Muscle of leg (tissue), 11 donors: ENCODE measurements around the gene TNS1. TPM values are rescaled to one million over a fixed set of nuclear protein-coding genes. Genes with fewer than 3 reads are reported as not detected.

ENCODE experiments used
- DNase-seq: peaks from one replicate; pipeline ENCODE4 v3.0.0; 2013
- H3K27ac ChIP-seq: one replicate; pipeline ENCODE4 v1.5.1; 2013; ENCODE audit warnings: mild to moderate bottlenecking, low read length, control low read depth
- H3K27me3 ChIP-seq: one replicate; pipeline ENCODE4 v1.6.1; 2013; ENCODE audit warnings: low read length; ENCODE audit not compliant: control insufficient read depth, insufficient read depth
- H3K36me3 ChIP-seq: one replicate; pipeline ENCODE4 v1.6.1; 2013; ENCODE audit warnings: low read length; ENCODE audit not compliant: control insufficient read depth, insufficient read depth
- H3K4me1 ChIP-seq: one replicate; pipeline ENCODE4 v1.6.1; 2013; ENCODE audit warnings: low read length; ENCODE audit not compliant: control insufficient read depth, insufficient read depth
- H3K4me3 ChIP-seq: one replicate; pipeline ENCODE4 v1.5.1; 2013; ENCODE audit warnings: low read length, control low read depth
- H3K9me3 ChIP-seq: replicated peaks from 2 replicates; pipeline ENCODE4 v1.6.1; 2013; ENCODE audit warnings: low read depth, low read length; ENCODE audit not compliant: control insufficient read depth
- WGBS: methylation state at CpG from one replicate; pipeline ENCODE4 v1.1.5; 2013; ENCODE audit warnings: missing lambda C conversion rate; ENCODE audit not compliant: insufficient coverage; 5-methylcytosine and 5-hydroxymethylcytosine counted together
- polyA plus RNA-seq, 8 donors: library from polyadenylated mRNA; unstranded; fragments of 120-200 nt; gene quantifications; one replicate each; pipeline versions ENCODE4 v1.2.1 to v1.2.3, GENCODE V29; 2013; ENCODE audit warnings: inconsistent platforms in 1 of 8, low replicate concordance in 1 of 8; ENCODE audit not compliant: insufficient read length in 8 of 8, insufficient read depth in 1 of 8
- total RNA-seq: library from RNA; stranded (reverse); fragments of 120-200 nt; gene quantifications from one replicate; pipeline ENCODE4 v1.2.4, GENCODE V29; 2013

Gene TNS1
- total and polyA plus RNA-seq, 9 donors = 68.1 to 129 (median 114) TPM

DNA sequence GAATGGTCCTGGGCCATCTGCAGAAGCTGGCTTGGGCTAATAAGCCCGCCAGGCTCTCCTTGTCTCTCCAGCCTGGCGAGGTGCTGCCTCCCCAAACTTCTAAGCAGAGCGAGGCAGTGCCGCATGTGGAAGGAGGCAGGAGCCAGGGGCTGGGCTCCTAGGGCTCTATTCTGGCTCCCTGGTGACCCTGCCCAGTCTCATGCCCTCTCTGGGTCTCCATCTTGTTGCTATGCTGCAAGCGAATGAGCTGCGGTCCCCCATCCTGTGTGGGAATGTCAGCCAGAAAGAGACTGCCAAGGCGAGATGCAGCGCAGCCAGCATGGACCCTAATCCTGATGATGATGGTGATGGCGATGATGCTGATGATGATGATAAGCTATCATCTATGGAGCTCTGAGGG lies 48.7 kb downstream of the TNS1 start:
- DNase-seq = no peak
- WGBS = 88% methylated on average over 6 of the region's 9 CpGs
- no peaks in the 10 kb centered on the region for H3K27me3 ChIP-seq
- H3K4me3 ChIP-seq = no peak overlapping the region
- H3K36me3 ChIP-seq = no peaks in the 10 kb centered on the region
- H3K9me3 ChIP-seq = no peaks in the 10 kb centered on the region
- H3K27ac ChIP-seq = peak overlapping the region; percentile 59
- H3K4me1 ChIP-seq = peaks cover 79% of the 10 kb centered on the region

DNA sequence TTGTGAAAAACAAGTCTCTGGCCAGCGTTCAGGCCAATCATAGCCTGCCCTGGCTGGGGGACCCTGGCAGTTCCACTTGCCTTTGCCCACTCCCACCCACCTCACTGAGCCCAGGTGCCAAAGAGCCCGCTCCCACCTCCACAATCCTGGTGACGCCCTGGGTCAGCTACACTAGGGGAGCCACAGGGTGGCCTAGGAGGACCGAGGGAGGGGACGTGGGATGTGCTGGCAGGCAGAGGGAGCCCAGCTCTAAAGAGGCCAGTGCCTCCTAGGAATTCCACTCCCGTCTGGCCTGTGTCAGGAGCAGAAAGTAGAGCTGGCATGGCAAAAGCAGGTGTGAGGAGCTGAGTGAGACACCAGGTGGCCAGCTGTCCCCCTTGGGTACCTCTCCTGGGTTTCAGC lies 49.3 kb downstream of the TNS1 start:
- no peaks in the 10 kb centered on the region for H3K9me3 ChIP-seq
- H3K27ac ChIP-seq = peak overlapping the region; percentile 59
- 45% methylated on average over 3 of the region's 6 CpGs for WGBS
- H3K4me3 ChIP-seq = no peak overlapping the region
- H3K27me3 ChIP-seq = no peaks in the 10 kb centered on the region
- H3K36me3 ChIP-seq = no peaks in the 10 kb centered on the region
- peak; percentile 50 for DNase-seq
- peaks cover 81% of the 10 kb centered on the region for H3K4me1 ChIP-seq

- H3K27me3 ChIP-seq = no peaks in the 10 kb centered on the region
- no peaks in the 10 kb centered on the region for H3K9me3 ChIP-seq
- no peak overlapping the region for H3K27ac ChIP-seq
- no peaks in the 10 kb centered on the region for H3K36me3 ChIP-seq
- WGBS = 70% methylated on average over 3 of the region's 7 CpGs
- H3K4me1 ChIP-seq = peaks cover 82% of the 10 kb centered on the region
- H3K4me3 ChIP-seq = no peak overlapping the region
- no peak for DNase-seq
These were observed 49.7 kb downstream of the TNS1 start for GRCh38 chr2:217953011-217953481.

DNA sequence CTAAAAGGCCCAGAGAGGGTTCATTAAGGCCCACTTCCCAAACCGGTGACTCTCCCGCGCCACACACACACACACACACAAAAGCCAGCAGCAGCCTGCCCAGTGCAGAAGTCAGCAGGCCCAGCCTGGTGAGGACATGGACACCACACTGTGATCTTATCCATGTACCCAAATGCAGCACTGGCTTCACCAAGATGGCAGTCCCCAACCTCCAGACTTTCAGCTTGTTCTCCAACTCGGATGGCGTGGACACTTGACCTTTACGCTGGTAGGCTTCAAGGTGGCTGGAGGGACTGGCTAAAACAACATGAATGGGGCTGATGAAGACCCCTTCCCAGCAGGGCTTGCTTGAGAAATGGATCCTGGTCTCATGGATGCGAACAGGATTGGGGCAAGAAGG lies 50.4 kb downstream of the TNS1 start:
- no peaks in the 10 kb centered on the region for H3K9me3 ChIP-seq
- no peaks in the 10 kb centered on the region for H3K27me3 ChIP-seq
- no peak overlapping the region for H3K4me3 ChIP-seq
- no peaks in the 10 kb centered on the region for H3K36me3 ChIP-seq
- peaks cover 89% of the 10 kb centered on the region for H3K4me1 ChIP-seq
- DNase-seq = no peak
- WGBS = 95% methylated on average over 6 of the region's 7 CpGs
- no peak overlapping the region for H3K27ac ChIP-seq

DNA sequence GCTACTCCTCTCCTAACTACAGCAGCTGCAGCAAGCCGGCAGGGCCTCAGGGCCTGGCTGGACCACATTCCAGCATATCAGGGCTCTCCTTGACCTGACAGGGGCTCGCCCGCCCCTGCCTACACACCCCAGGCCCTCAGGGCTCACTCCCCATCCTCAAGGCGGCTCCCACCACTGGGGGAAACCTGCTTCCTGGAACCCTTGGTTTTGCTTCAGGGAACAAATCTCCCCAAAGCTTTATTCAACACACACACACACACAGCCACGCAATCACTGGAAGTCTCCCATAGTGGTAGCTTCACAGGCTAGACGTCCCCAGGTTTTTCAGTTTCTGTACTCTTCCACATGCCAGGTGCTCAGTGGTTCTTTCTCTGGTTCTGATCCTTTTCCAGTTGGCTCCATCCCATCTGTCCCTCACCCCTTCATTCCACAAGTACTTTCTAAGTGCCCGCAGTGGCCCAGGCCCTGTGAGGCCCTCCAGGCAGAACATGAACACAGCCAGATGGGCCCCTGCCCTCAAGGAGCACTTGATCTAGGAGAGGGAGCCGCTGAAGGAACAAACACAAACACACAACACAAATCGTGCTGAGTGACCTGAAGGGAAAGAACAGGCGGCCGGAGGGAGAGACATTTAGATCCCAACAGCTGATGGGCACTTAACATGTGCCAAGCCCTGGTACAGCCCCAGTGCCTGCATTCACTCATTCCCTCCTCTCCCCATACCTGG lies 51.1 kb downstream of the TNS1 start:
- H3K27me3 ChIP-seq = no peaks in the 10 kb centered on the region
- no peaks in the 10 kb centered on the region for H3K36me3 ChIP-seq
- no peak for DNase-seq
- no peak overlapping the region for H3K4me3 ChIP-seq
- H3K27ac ChIP-seq = peak overlapping the region; percentile 29
- H3K4me1 ChIP-seq = peaks cover 87% of the 10 kb centered on the region
- H3K9me3 ChIP-seq = no peaks in the 10 kb centered on the region
- 79% methylated on average over 8 of the region's 11 CpGs for WGBS

DNA sequence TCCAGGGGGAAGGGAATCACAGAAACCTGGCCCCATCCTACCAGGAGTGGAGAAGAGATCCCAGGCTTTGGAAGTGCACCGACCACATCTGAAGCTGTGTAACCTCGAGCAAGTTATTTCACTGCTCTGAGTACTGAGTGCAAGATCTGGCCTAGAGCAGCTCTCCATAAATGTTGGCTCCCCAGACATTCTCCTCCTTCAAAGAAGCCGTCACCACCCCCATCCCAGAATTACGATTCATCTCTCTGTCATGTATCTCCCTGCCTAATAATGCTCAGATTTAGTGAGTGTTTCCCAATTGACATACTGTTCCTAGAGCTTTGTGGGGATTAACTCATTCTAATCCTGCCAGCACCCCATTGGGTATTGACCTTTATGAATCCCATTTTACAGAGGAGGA lies 51.7 kb downstream of the TNS1 start:
- DNase-seq = no peak
- no peaks in the 10 kb centered on the region for H3K36me3 ChIP-seq
- no peak overlapping the region for H3K27ac ChIP-seq
- peaks cover 83% of the 10 kb centered on the region for H3K4me1 ChIP-seq
- no CpG with 5 or more reads among the region's 4 CpGs for WGBS
- no peaks in the 10 kb centered on the region for H3K9me3 ChIP-seq
- no peak overlapping the region for H3K4me3 ChIP-seq
- no peaks in the 10 kb centered on the region for H3K27me3 ChIP-seq

GRCh38 chr2:217950401-217950871 lies 52.4 kb downstream of the TNS1 start:
- DNase-seq = no peak
- no peaks in the 10 kb centered on the region for H3K27me3 ChIP-seq
- no peaks in the 10 kb centered on the region for H3K36me3 ChIP-seq
- 56% methylated on average over 7 of the region's 10 CpGs for WGBS
- H3K27ac ChIP-seq = no peak overlapping the region
- no peaks in the 10 kb centered on the region for H3K9me3 ChIP-seq
- H3K4me1 ChIP-seq = peaks cover 82% of the 10 kb centered on the region
- no peak overlapping the region for H3K4me3 ChIP-seq

DNA sequence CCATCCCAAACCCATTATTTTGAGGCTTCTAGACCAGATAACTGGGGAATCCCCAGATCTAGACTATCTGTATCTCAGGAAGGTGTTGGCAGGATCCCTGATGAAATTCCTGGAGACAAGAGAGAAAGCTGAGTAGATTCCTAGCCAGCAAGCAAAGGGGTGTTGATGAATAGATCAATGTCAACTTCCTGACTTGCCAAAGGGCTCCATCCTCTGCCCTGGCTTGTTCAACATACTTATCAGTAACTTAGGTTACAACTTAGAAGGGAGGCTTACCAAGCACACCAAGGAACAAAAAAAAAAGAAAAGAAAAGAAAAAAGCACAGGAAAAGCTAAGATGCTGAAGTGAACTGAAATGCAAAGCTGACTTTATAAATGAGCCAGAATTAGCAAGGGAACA lies 53.3 kb downstream of the TNS1 start:
- no peak overlapping the region for H3K27ac ChIP-seq
- H3K9me3 ChIP-seq = no peaks in the 10 kb centered on the region
- H3K27me3 ChIP-seq = no peaks in the 10 kb centered on the region
- H3K4me1 ChIP-seq = peaks cover 75% of the 10 kb centered on the region
- H3K4me3 ChIP-seq = no peak overlapping the region
- no peaks in the 10 kb centered on the region for H3K36me3 ChIP-seq
- DNase-seq = no peak

- peaks cover 75% of the 10 kb centered on the region for H3K4me1 ChIP-seq
- 72% methylated on average over 3 of the region's 6 CpGs for WGBS
- no peak for DNase-seq
- H3K36me3 ChIP-seq = no peaks in the 10 kb centered on the region
- H3K4me3 ChIP-seq = no peak overlapping the region
- no peaks in the 10 kb centered on the region for H3K9me3 ChIP-seq
- H3K27me3 ChIP-seq = no peaks in the 10 kb centered on the region
- no peak overlapping the region for H3K27ac ChIP-seq
These were observed 53.9 kb downstream of the TNS1 start for GRCh38 chr2:217948897-217949296.

- 81% methylated on average over 4 of the region's 4 CpGs for WGBS
- Histone ChIP-seq H3K27me3 (no peaks in the 10 kb centered on the region), H3K4me3 (no peak overlapping the region), H3K27ac (no peak overlapping the region), H3K36me3 (no peaks in the 10 kb centered on the region), H3K4me1 (peaks cover 75% of the 10 kb centered on the region), H3K9me3 (no peaks in the 10 kb centered on the region)
- DNase-seq = no peak
These were observed 54.4 kb downstream of the TNS1 start for GRCh38 chr2:217948351-217948791.
